Fibroblast of upper back skin (primary cell): ENCODE data around the gene FADS6.

Source experiments
- DNase-seq: peaks from one replicate; pipeline ENCODE4 v3.0.0-alpha.2; 2013

Gene FADS6

GRCh38 chr17:74865504-74866197, 27.8 kb downstream of the FADS6 start:
- no peak for DNase-seq

- DNase-seq: peak; percentile 55
Observed at GRCh38 chr17:74864866-74865395, 28.5 kb downstream of the FADS6 start.

GRCh38 chr17:74864297-74864865, 29.1 kb downstream of the FADS6 start:
- DNase-seq: no peak

GRCh38 chr17:74863420-74864296, 29.8 kb downstream of the FADS6 start:
- DNase-seq: no peak

- no peak for DNase-seq
Observed at GRCh38 chr17:74862919-74863318, 30.5 kb downstream of the FADS6 start.

GRCh38 chr17:74862108-74862901, 31.1 kb downstream of the FADS6 start:
- peak; percentile 44 for DNase-seq

- DNase-seq: no peak
Observed at GRCh38 chr17:74861662-74862107, 31.7 kb downstream of the FADS6 start.

- DNase-seq: no peak
Observed at GRCh38 chr17:74860872-74861661, 32.4 kb downstream of the FADS6 start.

- no peak for DNase-seq
Observed at GRCh38 chr17:74860229-74860871, 33.1 kb downstream of the FADS6 start.

GRCh38 chr17:74859459-74860228, 33.8 kb downstream of the FADS6 start, which contains the start of gene GRIN2C:
TSS of gene GRIN2C (minus strand) at chr17:74859885. CDS start at chr17:74855092, 4,793 bp downstream.
- DNase-seq: no peak

GRCh38 chr17:74858672-74859458, 34.6 kb downstream of the FADS6 start:
- no peak for DNase-seq

- no peak for DNase-seq
Observed at GRCh38 chr17:74857191-74857590, 36.2 kb downstream of the FADS6 start.

- DNase-seq: no peak
Observed at GRCh38 chr17:74856112-74856511, 37.3 kb downstream of the FADS6 start.

GRCh38 chr17:74855323-74855722, 38.1 kb downstream of the FADS6 start:
- DNase-seq: no peak

GRCh38 chr17:74854792-74855191, 38.6 kb downstream of the FADS6 start:
- DNase-seq: no peak

- no peak for DNase-seq
Observed at GRCh38 chr17:74853669-74854068, 39.8 kb downstream of the FADS6 start.

GRCh38 chr17:74853048-74853397, 40.4 kb downstream of the FADS6 start:
- no peak for DNase-seq

GRCh38 chr17:74852237-74853047, 41.0 kb downstream of the FADS6 start:
- DNase-seq: no peak
